Lung (tissue), 12 donors: ENCODE results near the gene PAQR6. TPM values are rescaled to one million over a fixed set of nuclear protein-coding genes. Genes with fewer than 3 reads are reported as not detected.
A peak's percentile ranks its signal among the peaks of the same experiment; 100 is the strongest.

Source experiments
- ATAC-seq: fragments of 200-7000 bp; cut with Tn5 transposase; one replicate; pipeline ENCODE4 v1.9.1; 2020; ENCODE audit warnings: moderate number of reproducible peaks; ENCODE audit not compliant: insufficient read depth, low FRiP score
- DNase-seq, 3 donors: peaks; one replicate each; pipeline ENCODE4 v3.0.0-alpha.2; 2013 to 2017
- H3K27ac ChIP-seq, 2 donors: one replicate each; pipeline ENCODE4 v1.5.1; 2013; ENCODE audit warnings: mild to moderate bottlenecking in 2 of 2, moderate library complexity in 2 of 2, control low read depth in 1 of 2, inconsistent platforms in 1 of 2, low read depth in 1 of 2, low read length in 1 of 2
- H3K27me3 ChIP-seq, 3 donors: one replicate each; pipeline ENCODE4 v1.5.1; 2013; ENCODE audit warnings: low read length in 2 of 3; ENCODE audit not compliant: control insufficient read depth in 3 of 3, insufficient read depth in 3 of 3
- H3K36me3 ChIP-seq, 4 donors: one replicate each; pipeline ENCODE4 v1.5.1; 2013; ENCODE audit warnings: low read length in 4 of 4, mild to moderate bottlenecking in 1 of 4, moderate library complexity in 1 of 4; ENCODE audit not compliant: control insufficient read depth in 4 of 4, insufficient read depth in 4 of 4
- H3K4me1 ChIP-seq, 5 donors: one replicate each; pipeline ENCODE4 v1.5.1; 2013; ENCODE audit warnings: low read length in 5 of 5, mild to moderate bottlenecking in 2 of 5, moderate library complexity in 1 of 5; ENCODE audit not compliant: control insufficient read depth in 5 of 5, insufficient read depth in 5 of 5
- H3K4me3 ChIP-seq: one replicate; pipeline ENCODE4 v1.5.1; 2013; ENCODE audit warnings: mild to moderate bottlenecking, control low read depth, moderate library complexity
- H3K9ac ChIP-seq, 2 donors: one replicate each; pipeline ENCODE4 v1.5.1; 2013; ENCODE audit warnings: low read length in 2 of 2, control low read depth in 1 of 2; ENCODE audit not compliant: insufficient read depth in 1 of 2
- H3K9me3 ChIP-seq, 4 donors: one replicate each; pipeline ENCODE4 v1.5.1; 2013; ENCODE audit warnings: low read length in 3 of 4, mild to moderate bottlenecking in 1 of 4, moderate library complexity in 1 of 4; ENCODE audit not compliant: control insufficient read depth in 4 of 4, insufficient read depth in 3 of 4
- WGBS, 2 donors: extraction: QIAGEN DNeasy Blood & Tissue Kit; methylation state at CpG; one replicate each; pipeline ENCODE4 v1.1.7; 2013; 5-methylcytosine and 5-hydroxymethylcytosine counted together
- polyA plus RNA-seq, 2 donors: library from polyadenylated mRNA; stranded (reverse); fragments of 200-250 nt; gene quantifications; one replicate each; pipeline ENCODE4 v1.2.1, GENCODE V29; 2013
- total RNA-seq, 2 donors: library from RNA; depleted of rRNA in 1 of 2; stranded (reverse); fragments of >200 nt in 1 of 2; gene quantifications; one replicate each; pipeline ENCODE4 v1.2.1, GENCODE V29; 2014 to 2021
- TF ChIP-seq, protein P1 (sequence below): IDR thresholded peaks from 2 replicates; pipeline ENCODE4 v1.5.1; 2012; ENCODE audit warnings: mild to moderate bottlenecking; ENCODE audit errors: control extremely low read depth, extremely low read depth
- donor health status: control.
- donor health status: control.
- donor health status: Bipolar disorder and iron deficiency.
- donor health status: healthy.
- donor health status: DM: yes; HTN: yes; CAD: no.

PAQR6 gene
- total and polyA plus RNA-seq, 4 donors = 1.3 to 3.0 (median 2.1) TPM

GRCh38 chr1:156293098-156293434 is 45.2 kb upstream of the PAQR6 start:
- Histone ChIP-seq H3K9me3 (no peaks in the 10 kb centered on the region), H3K9ac (no peak overlapping the region), H3K27me3 (no peaks in the 10 kb centered on the region), H3K4me1 (peaks cover 0 to 14% (median 2%) of the 10 kb centered on the region in 5 donors), H3K27ac (no peak overlapping the region), H3K36me3 (peaks cover 0 to 8% (median 4%) of the 10 kb centered on the region in 4 donors), H3K4me3 (no peak overlapping the region)
- WGBS, 2 donors = 91 to 97% methylated on average over 8 of the region's 8 CpGs
- TF ChIP-seq, protein P1, sequence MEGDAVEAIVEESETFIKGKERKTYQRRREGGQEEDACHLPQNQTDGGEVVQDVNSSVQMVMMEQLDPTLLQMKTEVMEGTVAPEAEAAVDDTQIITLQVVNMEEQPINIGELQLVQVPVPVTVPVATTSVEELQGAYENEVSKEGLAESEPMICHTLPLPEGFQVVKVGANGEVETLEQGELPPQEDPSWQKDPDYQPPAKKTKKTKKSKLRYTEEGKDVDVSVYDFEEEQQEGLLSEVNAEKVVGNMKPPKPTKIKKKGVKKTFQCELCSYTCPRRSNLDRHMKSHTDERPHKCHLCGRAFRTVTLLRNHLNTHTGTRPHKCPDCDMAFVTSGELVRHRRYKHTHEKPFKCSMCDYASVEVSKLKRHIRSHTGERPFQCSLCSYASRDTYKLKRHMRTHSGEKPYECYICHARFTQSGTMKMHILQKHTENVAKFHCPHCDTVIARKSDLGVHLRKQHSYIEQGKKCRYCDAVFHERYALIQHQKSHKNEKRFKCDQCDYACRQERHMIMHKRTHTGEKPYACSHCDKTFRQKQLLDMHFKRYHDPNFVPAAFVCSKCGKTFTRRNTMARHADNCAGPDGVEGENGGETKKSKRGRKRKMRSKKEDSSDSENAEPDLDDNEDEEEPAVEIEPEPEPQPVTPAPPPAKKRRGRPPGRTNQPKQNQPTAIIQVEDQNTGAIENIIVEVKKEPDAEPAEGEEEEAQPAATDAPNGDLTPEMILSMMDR = no peak
- DNase-seq (no peak), ATAC-seq (no peak)

DNA sequence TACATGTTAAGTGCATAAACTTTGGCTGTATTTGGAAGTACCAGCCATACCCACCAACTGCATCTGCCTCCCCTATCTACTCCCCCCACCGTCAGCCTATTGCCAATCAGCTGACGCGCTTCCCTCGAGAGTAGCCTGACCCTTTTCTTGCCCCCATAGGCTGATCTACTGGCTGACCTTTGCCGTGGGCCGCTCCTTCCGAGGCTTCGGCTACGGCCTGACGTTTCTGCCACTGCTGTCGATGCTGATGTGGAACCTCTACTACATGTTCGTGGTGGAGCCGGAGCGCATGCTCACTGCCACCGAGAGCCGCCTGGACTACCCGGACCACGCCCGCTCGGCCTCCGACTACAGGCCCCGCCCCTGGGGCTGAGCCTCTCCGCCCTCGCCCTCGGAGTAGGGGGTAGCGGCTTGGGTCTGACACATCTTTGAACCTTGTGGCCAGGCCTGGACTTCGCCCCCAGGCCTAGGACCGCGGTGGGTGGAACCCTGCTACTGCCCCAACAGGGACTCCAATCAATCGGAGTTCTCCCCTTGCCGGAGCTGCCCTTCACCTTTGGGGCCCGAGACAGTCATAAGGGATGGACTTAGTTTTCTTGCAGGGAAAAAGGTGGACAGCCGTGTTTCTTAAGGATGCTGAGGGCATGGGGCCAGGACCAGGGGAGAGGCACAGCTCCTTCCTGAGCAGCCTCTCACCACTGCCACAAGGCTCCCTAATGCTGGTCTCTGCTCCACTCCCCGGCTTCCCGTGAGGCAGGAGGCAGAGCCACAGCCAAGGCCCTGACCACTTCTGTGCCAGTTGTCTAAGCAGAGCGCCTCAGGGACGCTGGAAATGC is 43.6 kb upstream of the PAQR6 start:
- DNase-seq = peak; percentile 77 to 86 (median 85)
- Histone ChIP-seq H3K9me3 (no peaks in the 10 kb centered on the region), H3K27me3 (no peaks in the 10 kb centered on the region), H3K4me1 (peaks cover 0 to 14% (median 2%) of the 10 kb centered on the region in 5 donors), H3K27ac (peak overlapping the region; percentile 37 to 57), H3K36me3 (peaks cover 0 to 9% (median 5%) of the 10 kb centered on the region in 4 donors), H3K4me3 (peak overlapping the region; percentile 18), H3K9ac (peak overlapping the region in 1 of 2 donors; percentile 63)
- peak; percentile 91 for ATAC-seq
- 23 to 28% methylated on average over 37 of the region's 37 CpGs for WGBS, 2 donors
- TF ChIP-seq, protein P1 = no peak

DNA sequence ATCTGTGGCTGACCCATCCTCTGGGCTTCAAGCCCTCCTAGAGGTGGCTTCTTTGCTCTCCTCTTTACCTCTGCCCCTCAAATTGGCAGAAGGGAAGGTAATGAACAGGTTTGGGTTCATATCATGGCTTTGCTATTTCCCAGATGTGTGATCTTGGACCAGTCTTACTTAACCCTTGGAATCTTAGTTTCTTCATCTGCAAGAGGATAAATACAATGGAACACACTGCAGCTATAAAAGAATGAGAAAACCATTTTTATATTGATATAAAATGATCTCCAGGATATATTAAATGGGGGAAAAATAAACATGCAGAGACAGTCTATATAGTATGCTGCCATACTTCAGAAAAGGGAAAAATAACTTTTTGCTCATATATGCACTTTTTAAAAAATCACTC is 42.0 kb upstream of the PAQR6 start:
- no peaks in the 10 kb centered on the region for H3K27me3 ChIP-seq
- no peak overlapping the region for H3K4me3 ChIP-seq
- peaks cover 0 to 10% (median 0%) of the 10 kb centered on the region in 5 donors for H3K4me1 ChIP-seq
- no peak overlapping the region for H3K9ac ChIP-seq
- TF ChIP-seq, protein P1 = no peak
- ATAC-seq (no peak), DNase-seq (no peak)
- H3K27ac ChIP-seq = no peak overlapping the region
- H3K9me3 ChIP-seq = no peaks in the 10 kb centered on the region
- H3K36me3 ChIP-seq = peaks cover 0 to 21% (median 6%) of the 10 kb centered on the region in 4 donors

- no peaks in the 10 kb centered on the region for H3K27me3 ChIP-seq
- no peak overlapping the region for H3K27ac ChIP-seq
- peaks cover 0 to 18% (median 5%) of the 10 kb centered on the region in 4 donors for H3K36me3 ChIP-seq
- peaks cover 0 to 20% (median 6%) of the 10 kb centered on the region in 5 donors for H3K4me1 ChIP-seq
- 97% methylated on average over 8 of the region's 8 CpGs for WGBS, 2 donors
- no peak overlapping the region for H3K9ac ChIP-seq
- H3K4me3 ChIP-seq = no peak overlapping the region
- DNase-seq (no peak), ATAC-seq (no peak)
- TF ChIP-seq, protein P1 = no peak
- no peaks in the 10 kb centered on the region for H3K9me3 ChIP-seq
Observed at GRCh38 chr1:156286061-156286460, 38.2 kb upstream of the PAQR6 start.
